Lung (tissue), 12 donors: ENCODE measurements around the gene SLC25A42. TPM values are rescaled to one million over a fixed set of nuclear protein-coding genes. Genes with fewer than 3 reads are reported as not detected.

Experiments used
- ATAC-seq: fragments of 200-7000 bp; cut with Tn5 transposase; one replicate; pipeline ENCODE4 v1.9.1; 2020; ENCODE audit warnings: moderate number of reproducible peaks; ENCODE audit not compliant: insufficient read depth, low FRiP score
- DNase-seq, 3 donors: peaks; one replicate each; pipeline ENCODE4 v3.0.0-alpha.2; 2013 to 2017
- H3K27ac ChIP-seq, 2 donors: one replicate each; pipeline ENCODE4 v1.5.1; 2013; ENCODE audit warnings: mild to moderate bottlenecking in 2 of 2, moderate library complexity in 2 of 2, control low read depth in 1 of 2, inconsistent platforms in 1 of 2, low read depth in 1 of 2, low read length in 1 of 2
- H3K27me3 ChIP-seq, 3 donors: one replicate each; pipeline ENCODE4 v1.5.1; 2013; ENCODE audit warnings: low read length in 2 of 3; ENCODE audit not compliant: control insufficient read depth in 3 of 3, insufficient read depth in 3 of 3
- H3K36me3 ChIP-seq, 4 donors: one replicate each; pipeline ENCODE4 v1.5.1; 2013; ENCODE audit warnings: low read length in 4 of 4, mild to moderate bottlenecking in 1 of 4, moderate library complexity in 1 of 4; ENCODE audit not compliant: control insufficient read depth in 4 of 4, insufficient read depth in 4 of 4
- H3K4me1 ChIP-seq, 5 donors: one replicate each; pipeline ENCODE4 v1.5.1; 2013; ENCODE audit warnings: low read length in 5 of 5, mild to moderate bottlenecking in 2 of 5, moderate library complexity in 1 of 5; ENCODE audit not compliant: control insufficient read depth in 5 of 5, insufficient read depth in 5 of 5
- H3K4me3 ChIP-seq: one replicate; pipeline ENCODE4 v1.5.1; 2013; ENCODE audit warnings: mild to moderate bottlenecking, control low read depth, moderate library complexity
- H3K9ac ChIP-seq, 2 donors: one replicate each; pipeline ENCODE4 v1.5.1; 2013; ENCODE audit warnings: low read length in 2 of 2, control low read depth in 1 of 2; ENCODE audit not compliant: insufficient read depth in 1 of 2
- H3K9me3 ChIP-seq, 4 donors: one replicate each; pipeline ENCODE4 v1.5.1; 2013; ENCODE audit warnings: low read length in 3 of 4, mild to moderate bottlenecking in 1 of 4, moderate library complexity in 1 of 4; ENCODE audit not compliant: control insufficient read depth in 4 of 4, insufficient read depth in 3 of 4
- WGBS, 2 donors: extraction: QIAGEN DNeasy Blood & Tissue Kit; methylation state at CpG; one replicate each; pipeline ENCODE4 v1.1.7; 2013; 5-methylcytosine and 5-hydroxymethylcytosine counted together
- polyA plus RNA-seq, 2 donors: library from polyadenylated mRNA; stranded (reverse); fragments of 200-250 nt; gene quantifications; one replicate each; pipeline ENCODE4 v1.2.1, GENCODE V29; 2013
- total RNA-seq, 2 donors: library from RNA; depleted of rRNA in 1 of 2; stranded (reverse); fragments of >200 nt in 1 of 2; gene quantifications; one replicate each; pipeline ENCODE4 v1.2.1, GENCODE V29; 2014 to 2021
- TF ChIP-seq, protein P1 (sequence below): IDR thresholded peaks from 2 replicates; pipeline ENCODE4 v1.5.1; 2012; ENCODE audit warnings: mild to moderate bottlenecking; ENCODE audit errors: control extremely low read depth, extremely low read depth
- donor health status: control.
- donor health status: control.
- donor health status: Bipolar disorder and iron deficiency.
- donor health status: healthy.
- donor health status: DM: yes; HTN: yes; CAD: no.

Gene SLC25A42
- total and polyA plus RNA-seq, 4 donors: 5.8 to 10.1 (median 7.0) TPM

DNA sequence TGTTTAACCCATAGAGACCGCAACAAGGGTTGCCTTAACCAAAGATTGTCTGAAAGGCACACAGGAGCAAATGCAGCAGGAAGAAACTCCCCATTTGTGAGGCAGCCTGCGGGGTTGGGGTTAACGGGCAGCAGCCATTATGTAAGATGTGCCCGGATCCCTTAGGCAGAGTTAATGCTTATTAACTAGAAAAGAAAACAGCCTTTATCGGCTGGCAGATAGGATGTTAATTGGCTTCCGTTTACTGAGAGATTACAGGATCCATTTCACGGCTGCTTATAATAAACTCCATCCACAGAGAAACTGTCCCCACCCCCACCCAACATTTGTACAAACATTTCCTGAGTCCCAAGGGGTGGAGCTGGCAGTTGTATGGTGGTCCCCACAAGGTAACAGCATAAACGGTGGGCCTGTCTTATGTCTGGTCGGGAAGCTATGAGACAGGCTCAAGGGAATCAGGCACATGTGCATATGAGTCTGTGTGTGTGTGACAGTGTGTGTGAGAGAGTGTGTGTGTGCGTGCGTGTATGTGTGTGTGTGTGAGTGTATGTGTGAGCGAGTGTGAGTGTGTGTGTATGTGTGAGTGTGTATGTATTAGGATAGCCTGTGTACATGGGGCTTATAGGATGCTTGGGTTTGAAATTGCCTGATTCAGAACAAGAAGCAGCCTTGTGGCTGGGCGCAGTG, 10.5 kb downstream of the SLC25A42 start:
- ATAC-seq (no peak), DNase-seq (no peak)
- H3K27me3 ChIP-seq: no peaks in the 10 kb centered on the region
- H3K4me3 ChIP-seq: no peak overlapping the region
- H3K36me3 ChIP-seq: peaks cover 0 to 7% (median 3%) of the 10 kb centered on the region in 4 donors
- H3K4me1 ChIP-seq: peaks cover 0 to 5% (median 2%) of the 10 kb centered on the region in 5 donors
- H3K9ac ChIP-seq: no peak overlapping the region
- TF ChIP-seq, protein P1, sequence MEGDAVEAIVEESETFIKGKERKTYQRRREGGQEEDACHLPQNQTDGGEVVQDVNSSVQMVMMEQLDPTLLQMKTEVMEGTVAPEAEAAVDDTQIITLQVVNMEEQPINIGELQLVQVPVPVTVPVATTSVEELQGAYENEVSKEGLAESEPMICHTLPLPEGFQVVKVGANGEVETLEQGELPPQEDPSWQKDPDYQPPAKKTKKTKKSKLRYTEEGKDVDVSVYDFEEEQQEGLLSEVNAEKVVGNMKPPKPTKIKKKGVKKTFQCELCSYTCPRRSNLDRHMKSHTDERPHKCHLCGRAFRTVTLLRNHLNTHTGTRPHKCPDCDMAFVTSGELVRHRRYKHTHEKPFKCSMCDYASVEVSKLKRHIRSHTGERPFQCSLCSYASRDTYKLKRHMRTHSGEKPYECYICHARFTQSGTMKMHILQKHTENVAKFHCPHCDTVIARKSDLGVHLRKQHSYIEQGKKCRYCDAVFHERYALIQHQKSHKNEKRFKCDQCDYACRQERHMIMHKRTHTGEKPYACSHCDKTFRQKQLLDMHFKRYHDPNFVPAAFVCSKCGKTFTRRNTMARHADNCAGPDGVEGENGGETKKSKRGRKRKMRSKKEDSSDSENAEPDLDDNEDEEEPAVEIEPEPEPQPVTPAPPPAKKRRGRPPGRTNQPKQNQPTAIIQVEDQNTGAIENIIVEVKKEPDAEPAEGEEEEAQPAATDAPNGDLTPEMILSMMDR: no peak
- H3K9me3 ChIP-seq: no peaks in the 10 kb centered on the region
- no peak overlapping the region for H3K27ac ChIP-seq
- 57 to 65% methylated on average over 13 of the region's 13 CpGs for WGBS, 2 donors

DNA sequence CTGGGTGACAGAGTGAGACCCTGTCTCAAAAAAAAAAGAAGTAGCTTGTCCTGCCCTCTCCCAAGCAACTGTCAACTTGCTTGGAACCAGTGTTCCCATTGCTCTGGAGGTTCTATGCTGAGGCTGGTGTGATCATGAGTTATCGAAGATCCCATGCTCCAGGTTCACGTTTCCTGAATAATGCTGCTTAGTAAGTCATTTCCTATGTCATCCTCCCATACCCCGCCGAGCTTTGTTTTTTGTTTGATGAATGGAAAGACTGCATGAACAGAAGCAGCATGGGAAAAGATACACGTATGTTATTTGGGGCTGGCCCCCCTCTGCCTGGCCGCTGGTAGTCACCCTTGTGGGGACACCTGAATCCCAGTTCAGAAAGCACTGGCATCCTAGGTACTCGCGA, 11.3 kb downstream of the SLC25A42 start:
- no peak overlapping the region for H3K27ac ChIP-seq
- no peak overlapping the region for H3K4me3 ChIP-seq
- peaks cover 0 to 7% (median 3%) of the 10 kb centered on the region in 4 donors for H3K36me3 ChIP-seq
- H3K4me1 ChIP-seq: peaks cover 0 to 5% (median 0%) of the 10 kb centered on the region in 5 donors
- TF ChIP-seq, protein P1: no peak
- DNase-seq (no peak), ATAC-seq (no peak)
- no peaks in the 10 kb centered on the region for H3K9me3 ChIP-seq
- H3K9ac ChIP-seq: no peak overlapping the region
- H3K27me3 ChIP-seq: no peaks in the 10 kb centered on the region
- 90 to 91% methylated on average over 8 of the region's 8 CpGs for WGBS, 2 donors

DNA sequence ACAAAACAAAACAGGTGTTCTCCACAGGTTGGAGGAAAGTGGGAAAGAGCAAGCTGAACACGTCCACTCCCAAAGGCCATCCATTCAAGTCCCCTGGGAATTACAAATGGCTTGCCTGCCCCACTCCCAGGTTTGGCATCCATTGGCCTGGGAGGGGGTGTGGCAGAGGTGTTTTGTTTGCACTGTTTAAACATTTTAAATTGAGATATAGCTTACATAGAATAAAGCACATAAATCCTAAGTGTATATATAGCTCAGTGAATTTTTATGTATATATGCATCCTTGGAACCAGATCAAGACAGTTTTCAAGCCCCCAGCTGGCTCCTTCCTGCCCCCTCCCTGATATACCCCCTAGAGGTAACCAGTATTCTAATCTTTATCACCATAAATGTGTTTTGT, 12.7 kb downstream of the SLC25A42 start:
- Histone ChIP-seq H3K27me3 (no peaks in the 10 kb centered on the region), H3K9me3 (no peaks in the 10 kb centered on the region), H3K36me3 (peaks cover 0 to 5% (median 3%) of the 10 kb centered on the region in 4 donors), H3K27ac (no peak overlapping the region), H3K4me1 (peaks cover 0 to 5% (median 0%) of the 10 kb centered on the region in 5 donors), H3K9ac (no peak overlapping the region), H3K4me3 (no peak overlapping the region)
- 86 to 89% methylated on average over 1 of the region's 1 CpG for WGBS, 2 donors
- ATAC-seq (no peak), DNase-seq (no peak)
- TF ChIP-seq, protein P1: no peak

DNA sequence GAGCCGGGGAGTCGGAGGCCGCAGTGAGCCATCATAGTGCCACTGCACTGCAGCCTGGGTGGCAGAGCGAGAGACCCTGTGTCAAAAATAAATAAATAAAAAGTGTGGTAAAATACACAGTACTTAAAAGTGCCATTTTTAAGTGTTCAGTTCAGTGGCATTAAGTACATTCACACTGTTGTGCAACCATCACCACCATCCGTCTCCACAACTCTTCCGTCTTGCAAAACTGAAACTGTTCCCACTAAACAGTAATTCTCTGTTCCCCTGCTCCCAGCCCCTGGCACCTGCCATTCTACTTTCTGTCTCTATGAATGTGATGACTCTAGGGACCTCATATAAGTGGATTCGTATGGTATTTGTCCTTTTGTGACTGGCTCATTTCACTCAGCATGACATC, 13.3 kb downstream of the SLC25A42 start:
- no peak overlapping the region for H3K9ac ChIP-seq
- H3K4me1 ChIP-seq: peaks cover 0 to 5% (median 0%) of the 10 kb centered on the region in 5 donors
- DNase-seq: no peak
- H3K27ac ChIP-seq: no peak overlapping the region
- TF ChIP-seq, protein P1: no peak
- H3K36me3 ChIP-seq: peaks cover 0 to 5% (median 3%) of the 10 kb centered on the region in 4 donors
- 57 to 69% methylated on average over 7 of the region's 7 CpGs for WGBS, 2 donors
- ATAC-seq: no peak
- H3K4me3 ChIP-seq: no peak overlapping the region
- H3K27me3 ChIP-seq: no peaks in the 10 kb centered on the region
- H3K9me3 ChIP-seq: no peaks in the 10 kb centered on the region
